ENCODE measurements around the gene SPIN2A.
"Not testable (repeated sequence)": the region's sequence is repeated elsewhere in the genome, so short reads cannot be mapped to it uniquely, and the experiment has no call there.

Gene SPIN2A

GRCh38 chrX:57137073-57137472 is at the start of gene SPIN2A:
Gene SPIN2A, minus strand, starts transcription at chrX:57137397. Its CDS starts 800 bp downstream, at chrX:57136597.
- not testable (repeated sequence) for DNase-seq

DNA sequence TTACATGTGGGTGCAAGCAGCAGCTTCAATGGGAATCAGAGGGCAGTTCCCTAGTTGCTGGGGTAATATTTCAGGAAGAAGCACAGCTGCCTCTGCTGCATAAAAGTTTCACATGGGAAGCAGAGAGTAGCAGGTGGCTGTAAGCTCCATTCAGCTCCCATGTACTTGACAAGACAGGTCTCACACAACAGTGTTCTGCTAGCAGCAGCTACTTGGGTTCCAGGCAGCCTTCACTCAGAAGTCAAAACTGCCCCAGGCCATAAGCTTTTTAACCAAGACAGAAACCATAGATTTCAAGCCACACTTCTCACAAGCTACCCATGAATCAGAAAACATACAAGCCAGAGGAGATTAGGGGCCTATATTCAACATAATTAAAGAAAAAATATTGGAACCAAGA is 41.4 kb upstream of the SPIN2A start:
- no peak for DNase-seq

DNA sequence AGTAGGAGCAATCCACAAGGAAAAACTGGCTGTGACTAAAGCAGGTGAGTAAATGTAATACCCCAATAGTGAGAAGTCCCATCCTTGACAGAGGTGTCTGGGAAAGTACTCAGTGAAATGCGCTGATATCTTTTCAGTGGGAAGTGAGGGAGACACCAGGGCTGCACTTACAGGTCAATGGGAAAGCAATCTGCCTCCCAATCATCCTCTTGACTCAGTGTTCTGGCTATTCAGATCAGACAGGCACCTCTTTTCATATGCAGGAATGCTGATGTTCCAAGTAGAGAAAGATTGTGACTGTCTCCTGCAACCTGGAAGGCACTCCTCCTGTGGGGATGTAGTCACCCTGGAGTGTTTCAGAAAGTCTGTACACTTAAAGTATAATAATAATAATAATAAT is 39.9 kb upstream of the SPIN2A start:
- DNase-seq = no peak

- no peak for DNase-seq
Observed at GRCh38 chrX:57172544-57172943, 35.3 kb upstream of the SPIN2A start.

DNA sequence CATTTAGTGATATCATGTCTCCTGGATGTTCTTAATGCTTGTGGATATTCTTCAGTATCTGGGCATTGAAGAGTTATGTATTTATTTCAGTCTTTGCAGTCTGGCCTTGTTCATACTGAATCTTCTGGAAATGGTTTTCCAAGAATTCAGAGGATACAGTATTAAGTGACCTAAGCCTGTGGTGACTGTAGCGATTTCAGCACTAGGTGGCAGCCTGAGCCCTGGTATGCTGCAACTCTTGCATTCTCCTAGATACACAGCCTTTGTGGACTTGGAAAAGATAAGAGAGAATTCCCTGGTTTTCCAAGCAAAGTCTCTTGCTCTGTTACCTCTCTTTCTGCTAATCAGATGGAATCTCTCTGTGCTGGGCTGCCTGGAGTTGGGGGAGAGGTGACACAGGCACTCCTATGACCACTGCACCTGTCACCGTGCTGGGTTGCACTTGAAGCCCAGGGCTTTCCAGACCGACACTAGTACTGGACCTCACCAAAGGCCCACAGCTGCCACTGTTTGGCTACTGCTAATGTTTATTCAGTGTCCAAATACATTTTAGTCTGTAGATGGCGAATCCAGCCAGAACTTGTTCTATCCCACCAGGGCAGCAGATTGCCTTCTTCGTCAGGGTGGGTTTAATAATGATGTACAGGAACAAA is 19.3 kb upstream of the SPIN2A start:
- DNase-seq = no peak

DNA sequence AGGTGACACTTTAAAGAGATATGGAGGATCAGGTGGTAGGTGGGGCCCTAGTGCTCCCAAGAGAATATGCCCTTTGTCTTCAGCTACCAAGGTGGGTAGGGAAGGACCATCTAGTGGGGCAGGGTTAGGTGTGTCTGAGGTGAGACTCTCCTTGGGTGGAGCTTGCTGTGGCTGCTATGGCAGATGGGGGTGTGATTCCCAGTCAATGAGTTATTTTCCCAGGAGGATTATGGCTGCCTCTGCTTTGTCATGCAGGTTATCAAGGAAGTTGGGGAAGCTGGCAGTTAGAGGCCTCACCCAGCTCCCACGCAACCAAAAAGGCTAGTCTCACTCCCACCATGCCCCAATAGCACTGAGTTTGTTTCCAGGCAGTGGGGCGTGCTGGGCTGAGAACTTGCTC is 18.0 kb upstream of the SPIN2A start:
- DNase-seq = no peak

DNA sequence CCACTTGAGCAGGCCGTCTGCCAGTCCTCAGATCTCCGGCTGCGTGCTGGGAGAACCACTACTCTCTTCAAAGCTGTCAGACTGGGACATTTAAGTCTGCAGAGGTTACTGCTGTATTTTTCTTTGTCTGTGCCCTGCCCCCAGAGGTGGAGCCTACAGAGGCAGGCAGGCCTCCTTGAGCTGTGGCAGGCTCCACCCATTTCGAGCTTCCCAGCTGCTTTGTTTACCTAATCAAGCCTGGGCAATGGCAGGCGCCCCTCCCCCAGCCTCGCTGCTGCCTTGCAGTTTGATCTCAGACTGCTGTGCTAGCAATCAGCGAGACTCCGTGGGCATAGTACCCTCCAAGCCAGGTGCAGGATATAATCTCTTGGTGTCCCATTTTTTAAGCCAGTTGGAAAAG is 15.0 kb upstream of the SPIN2A start:
- DNase-seq = not testable (repeated sequence)

DNA sequence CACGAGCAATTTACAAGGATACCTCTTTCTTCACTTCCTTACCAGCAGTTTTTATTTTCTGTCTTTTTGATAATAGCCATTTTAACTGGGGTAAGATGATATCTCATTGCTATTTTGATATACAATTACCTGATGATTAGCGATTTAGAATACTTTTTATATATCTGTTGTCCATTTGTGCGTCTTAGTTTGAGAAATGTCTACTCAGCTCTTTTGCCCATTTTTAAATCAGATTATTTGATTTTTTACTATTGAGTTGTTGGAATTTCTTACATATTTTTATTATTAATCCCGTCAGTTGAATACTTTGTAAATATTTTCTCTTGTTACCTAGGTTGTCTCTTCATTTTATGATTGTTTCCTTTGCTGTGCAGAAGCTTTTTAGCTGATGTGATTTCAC is 1.5 kb upstream of the SPIN2A start:
- DNase-seq = no peak

DNA sequence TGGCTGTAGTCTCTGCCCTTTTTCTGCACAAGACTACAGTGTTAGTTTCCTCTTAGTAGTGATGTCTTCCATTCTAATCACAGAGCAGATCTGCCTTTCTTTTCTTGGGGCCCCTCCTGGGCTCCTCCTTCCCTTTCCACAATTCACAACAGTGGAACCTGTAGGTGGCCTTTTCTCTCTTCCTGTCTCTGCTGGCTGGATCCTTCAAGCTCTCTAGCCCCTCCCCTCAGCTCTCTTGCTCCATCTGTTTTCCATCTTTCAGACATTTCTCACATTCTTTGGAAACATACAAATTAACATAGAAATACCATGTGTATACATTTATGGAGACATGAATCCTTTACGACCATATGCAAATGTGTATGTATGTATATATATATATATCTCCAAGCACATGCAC is 304 bp upstream of the SPIN2A start:
- no peak for DNase-seq

DNA sequence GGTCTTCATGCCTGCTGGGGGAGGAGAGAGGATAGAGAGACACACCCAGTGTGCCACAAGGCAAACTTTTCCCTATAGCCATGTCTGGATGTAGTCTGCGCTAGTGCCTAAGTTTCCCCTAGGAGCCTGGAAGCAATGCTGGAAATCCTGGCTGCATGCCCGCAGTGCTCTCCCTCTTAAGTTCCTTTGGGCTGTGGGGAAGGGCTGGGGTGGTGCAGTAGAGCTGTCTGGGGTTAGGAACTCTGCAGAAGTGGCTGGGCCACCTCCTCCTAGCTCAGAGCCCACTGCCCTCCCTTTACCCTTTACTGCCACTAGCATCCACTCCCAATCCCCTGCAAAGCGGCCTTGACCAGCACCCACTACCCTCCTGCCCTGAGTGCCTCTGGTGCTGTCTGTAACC is 608 bp downstream of the SPIN2A start:
- not testable (repeated sequence) for DNase-seq

DNA sequence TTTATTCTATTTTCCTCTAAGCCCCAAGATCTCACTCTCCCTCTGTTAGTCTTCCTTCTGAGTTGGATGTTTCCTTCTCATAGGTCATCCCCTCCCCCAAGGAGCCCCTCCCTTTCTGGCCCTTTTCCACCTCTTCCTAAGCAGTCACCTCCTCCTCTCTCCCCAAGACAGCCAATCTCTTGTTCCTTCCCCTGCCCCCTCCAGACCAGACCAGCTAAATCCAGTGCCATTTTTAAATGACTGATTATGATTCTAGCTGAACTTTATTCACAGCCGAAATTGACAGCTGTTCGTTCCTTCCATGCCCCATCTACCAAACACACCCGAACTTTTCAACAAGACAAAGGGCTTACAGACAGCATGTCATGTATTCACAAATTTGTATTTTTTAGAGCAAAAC is 1.9 kb downstream of the SPIN2A start:
- no peak for DNase-seq

- DNase-seq = no peak
Observed at GRCh38 chrX:57134702-57135101, 2.5 kb downstream of the SPIN2A start.

DNA sequence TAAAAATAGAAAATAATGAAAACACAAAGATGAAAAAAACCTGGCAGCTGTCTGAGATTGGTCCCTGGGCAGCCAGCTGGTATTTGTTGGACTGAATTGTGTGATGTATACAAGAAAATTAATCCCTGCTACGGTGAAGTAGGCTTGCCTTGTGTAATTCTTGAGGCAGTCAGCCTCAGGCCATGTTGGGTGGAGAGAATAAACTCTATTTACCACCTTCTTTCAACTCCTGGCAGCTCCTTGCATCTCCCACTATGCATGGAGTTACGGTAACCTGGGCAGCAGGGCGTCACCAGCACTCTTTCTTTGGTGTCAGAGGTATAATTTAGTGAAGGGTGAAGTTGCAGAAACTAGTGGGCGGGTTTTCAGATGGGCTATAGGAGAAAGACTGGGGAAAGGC is 3.5 kb downstream of the SPIN2A start:
- DNase-seq = no peak

DNA sequence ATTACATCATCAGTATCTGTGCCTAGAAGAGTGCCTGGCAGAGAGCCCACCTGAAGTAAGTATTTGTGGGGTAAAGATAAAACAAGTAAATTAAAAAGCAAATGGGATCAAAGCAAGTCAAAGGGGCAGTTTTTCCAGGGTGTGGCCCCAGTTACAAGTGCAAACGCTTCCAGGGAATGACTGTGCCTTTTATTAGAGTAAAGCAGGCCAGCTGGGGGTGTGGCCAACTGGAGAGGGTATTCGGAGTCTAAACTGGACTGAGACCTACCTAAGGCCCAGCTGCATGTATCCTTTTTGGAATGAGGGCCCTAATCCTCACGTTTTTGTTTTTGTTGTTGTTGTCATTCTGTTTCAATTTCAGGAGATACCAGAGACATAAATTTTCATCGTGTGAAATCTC is 3.9 kb downstream of the SPIN2A start:
- not testable (repeated sequence) for DNase-seq

DNA sequence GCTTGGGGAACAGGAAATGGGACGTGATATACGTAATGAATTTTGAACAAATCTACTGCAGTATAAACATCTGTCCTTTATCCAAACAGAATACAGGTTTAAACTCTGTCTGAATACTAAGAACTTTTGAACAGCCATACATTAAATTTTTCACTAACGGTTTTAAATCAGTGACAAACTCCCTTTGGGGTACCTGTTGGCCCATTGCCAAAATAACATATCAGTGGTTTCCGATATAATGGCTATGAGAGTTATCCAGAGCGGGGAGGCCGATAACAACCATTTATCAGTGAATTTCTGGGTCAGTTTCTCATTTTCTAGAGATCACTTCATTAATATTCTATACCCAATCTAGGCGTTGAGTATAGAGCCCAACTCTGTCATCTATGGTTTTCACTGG is 5.2 kb downstream of the SPIN2A start:
- DNase-seq = no peak

DNA sequence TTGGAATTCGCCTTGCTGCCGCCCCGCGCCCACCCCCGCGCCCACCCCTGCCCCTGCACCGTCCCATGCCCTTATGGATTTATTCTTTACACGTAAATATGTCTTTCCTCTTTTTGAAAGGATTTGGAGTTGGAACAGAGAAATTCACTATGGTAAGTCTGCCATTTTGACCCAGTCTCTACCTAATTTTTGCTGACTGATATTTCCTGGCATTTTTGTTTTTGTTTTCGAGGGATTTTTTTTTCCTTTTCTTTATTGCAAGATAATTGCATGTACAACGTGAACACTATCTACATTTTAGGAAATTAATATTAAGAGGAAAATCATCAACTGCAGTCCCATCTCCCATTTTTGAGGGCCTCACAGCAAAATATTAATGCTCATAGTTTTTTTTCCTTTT is 15.4 kb downstream of the SPIN2A start:
- no peak for DNase-seq

GRCh38 chrX:57121162-57121755 is 15.9 kb downstream of the SPIN2A start, which contains the start of gene SPIN2B:
Gene SPIN2B, minus strand, starts transcription at chrX:57121548.
- DNase-seq = peak; percentile 81

DNA sequence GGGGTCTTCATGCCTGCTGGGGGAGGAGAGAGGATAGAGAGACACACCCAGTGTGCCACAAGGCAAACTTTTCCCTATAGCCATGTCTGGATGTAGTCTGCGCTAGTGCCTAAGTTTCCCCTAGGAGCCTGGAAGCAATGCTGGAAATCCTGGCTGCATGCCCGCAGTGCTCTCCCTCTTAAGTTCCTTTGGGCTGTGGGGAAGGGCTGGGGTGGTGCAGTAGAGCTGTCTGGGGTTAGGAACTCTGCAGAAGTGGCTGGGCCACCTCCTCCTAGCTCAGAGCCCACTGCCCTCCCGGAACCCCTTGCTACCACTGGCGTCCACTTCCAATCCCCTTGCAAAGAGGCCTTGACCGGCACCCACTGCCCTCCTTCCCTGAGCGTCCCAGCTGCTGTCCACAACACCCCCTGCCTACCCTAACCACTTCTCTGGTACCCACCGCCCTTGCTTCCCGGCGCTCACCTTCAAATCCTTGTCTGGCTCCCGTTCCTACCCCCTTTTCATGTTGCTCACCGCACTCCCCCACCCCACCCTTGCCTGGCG is 16.5 kb downstream of the SPIN2A start:
- DNase-seq = not testable (repeated sequence)

DNA sequence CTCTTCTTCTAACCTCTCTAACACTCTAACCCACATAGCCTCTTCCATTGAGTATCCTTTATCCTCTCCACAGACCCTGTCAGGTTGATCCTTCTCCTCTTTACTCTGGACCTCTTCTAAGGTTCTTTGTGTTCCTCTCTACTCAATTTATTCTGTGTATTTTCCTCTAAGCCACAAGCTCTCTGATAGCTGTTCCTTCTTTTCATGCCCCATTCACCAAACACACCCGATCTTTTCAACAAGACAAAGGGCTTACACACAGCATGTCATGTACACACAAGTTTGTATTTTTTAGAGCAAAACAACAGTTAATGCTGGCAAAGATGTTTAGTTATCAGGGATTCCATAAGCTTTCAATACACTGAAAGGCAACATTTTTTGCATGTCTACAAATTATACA is 17.8 kb downstream of the SPIN2A start:
- no peak for DNase-seq

GRCh38 chrX:57117566-57117965 is 19.6 kb downstream of the SPIN2A start:
- not testable (repeated sequence) for DNase-seq

DNA sequence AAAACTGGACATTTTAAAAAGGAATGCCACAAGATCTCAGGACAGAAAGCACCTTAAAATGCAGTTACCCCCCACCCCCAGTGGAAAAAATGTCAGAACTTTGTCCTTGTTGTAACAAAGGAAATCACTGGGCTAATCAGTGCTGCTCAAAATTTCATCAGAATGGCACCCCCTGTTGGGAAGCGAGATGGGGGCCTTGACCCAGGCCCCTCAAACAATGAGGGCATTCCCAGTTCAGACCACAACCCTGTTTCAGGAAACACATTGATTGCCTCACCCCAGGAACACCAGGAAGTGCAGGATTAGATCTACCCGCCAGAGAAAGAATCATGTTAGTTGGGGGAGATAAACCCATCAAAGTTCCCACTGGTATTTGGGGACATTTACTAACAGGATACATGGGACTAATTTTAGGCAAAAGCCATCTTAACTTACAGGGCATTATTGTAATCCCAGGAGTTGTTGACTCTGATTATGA is 32.2 kb downstream of the SPIN2A start:
- no peak for DNase-seq

DNA sequence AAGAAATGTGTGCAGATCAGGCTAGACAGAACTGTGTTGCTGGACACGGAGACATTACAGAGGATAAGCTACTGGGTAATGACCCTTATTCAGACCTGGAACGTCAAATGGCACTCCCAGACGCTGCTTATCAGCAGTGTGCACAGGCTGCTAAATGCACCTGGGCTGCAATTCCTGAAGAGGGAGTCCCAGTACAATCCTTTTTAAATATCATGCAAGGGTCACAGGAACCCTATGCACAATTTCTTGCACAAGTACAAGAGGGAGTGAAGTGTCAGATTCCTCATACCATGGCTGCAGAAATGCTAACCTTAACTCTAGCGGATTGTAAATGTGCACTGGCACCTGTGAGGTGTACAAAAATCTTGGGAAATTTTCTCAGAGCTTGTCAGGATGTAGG is 32.8 kb downstream of the SPIN2A start:
- DNase-seq = no peak

GRCh38 chrX:57103489-57103888 is 33.7 kb downstream of the SPIN2A start:
- no peak for DNase-seq

GRCh38 chrX:57102918-57103317 is 34.3 kb downstream of the SPIN2A start:
- DNase-seq = peak; percentile 1
